ENCODE data around the gene USP20.

USP20 gene

GRCh38 chr9:129919841-129920240, 84.6 kb downstream of the USP20 start:
- DNase-seq (ENCODE audit: low spot score) = no peak

- no peak for DNase-seq (ENCODE audit: low spot score)
Observed at GRCh38 chr9:129921905-129922304, 86.6 kb downstream of the USP20 start.

- no peak for DNase-seq (ENCODE audit: low spot score)
Observed at GRCh38 chr9:129923589-129923988, 88.3 kb downstream of the USP20 start.

GRCh38 chr9:129929496-129930125, 94.4 kb downstream of the USP20 start:
- DNase-seq (ENCODE audit: low spot score) = no peak

DNA sequence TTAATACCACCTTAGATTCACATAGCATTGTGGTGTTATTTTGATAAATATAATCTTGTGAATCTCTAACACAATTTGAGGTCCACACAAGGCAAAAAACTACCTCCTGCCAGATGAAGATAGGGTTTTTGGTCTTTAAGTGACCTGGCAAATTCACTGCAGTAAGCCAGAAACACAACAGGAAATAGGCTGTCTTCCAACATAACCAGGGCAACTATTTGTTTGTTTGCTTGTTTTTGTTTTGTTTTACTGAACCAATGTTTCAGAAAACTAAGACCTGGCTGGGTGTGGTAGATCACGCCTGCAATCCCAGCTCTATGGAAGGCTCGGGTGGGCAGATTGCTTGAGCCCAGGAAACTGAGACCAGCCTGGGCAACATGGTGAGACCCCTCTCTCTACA, 95.5 kb downstream of the USP20 start:
- no peak for DNase-seq (ENCODE audit: low spot score)
